RWPE1 (cell line): ENCODE measurements around the gene EIPR1.

ENCODE experiments used
- CTCF ChIA-PET: fragments of 350-600 bp; sonication (Branson Sonifier 250); formaldehyde crosslinking; extraction: SDS; loops from one replicate; lab custom pipeline; 2021; lab: Yijun Ruan, JAX
- POLR2A ChIA-PET: fragments of 400-600 bp; formaldehyde crosslinking; extraction: SDS; loops from one replicate; lab custom pipeline; 2020; ENCODE audit warnings: antibody characterized with exemption; ENCODE audit not compliant: low non-redundant PET; lab: Yijun Ruan, JAX
- DNase-seq: peaks from one replicate; pipeline ENCODE4 v3.0.0; 2012; ENCODE audit warnings: low spot score
- H3K27ac ChIP-seq: fragments of 450-650 bp; 2 replicates; pipeline ENCODE4 v1.5.1; 2017
- CTCF ChIP-seq: fragments of 450-650 bp; conservative IDR thresholded peaks from 2 replicates; pipeline ENCODE4 v1.5.1; 2017; ENCODE audit warnings: low read depth, mild to moderate bottlenecking

EIPR1 gene

GRCh38 chr2:3283206-3283605 is 94.4 kb downstream of the EIPR1 start:
- no peak for TF ChIP-seq CTCF
- POLR2A ChIA-PET: no interaction called here
- CTCF ChIA-PET: no interaction called here
- H3K27ac ChIP-seq: peak overlapping the region; percentile 61; the same call in 1 of the 2 replicates
- DNase-seq: no peak

GRCh38 chr2:3282056-3282998 is 95.3 kb downstream of the EIPR1 start:
- ChIA-PET CTCF (no interaction called here), POLR2A (no interaction called here)
- peak overlapping the region; percentile 61 for H3K27ac ChIP-seq
- DNase-seq: peak; percentile 32
- no peak for TF ChIP-seq CTCF

GRCh38 chr2:3280683-3281520 is 96.7 kb downstream of the EIPR1 start:
- TF ChIP-seq CTCF: no peak
- H3K27ac ChIP-seq: no peak overlapping the region
- no peak for DNase-seq
- ChIA-PET CTCF (no interaction called here), POLR2A (no interaction called here)

GRCh38 chr2:3280197-3280596 is 97.4 kb downstream of the EIPR1 start:
- POLR2A ChIA-PET: no interaction called here
- CTCF ChIA-PET: no interaction called here

GRCh38 chr2:3279236-3279960 is 98.2 kb downstream of the EIPR1 start:
- DNase-seq: no peak
- POLR2A ChIA-PET: no interaction called here
- TF ChIP-seq CTCF: no peak
- no peak overlapping the region for H3K27ac ChIP-seq
- CTCF ChIA-PET: no interaction called here

More at GRCh38 chr2:3280197-3280596, 97.4 kb downstream of the EIPR1 start:
- TF ChIP-seq CTCF: no peak
- DNase-seq: no peak
- no peak overlapping the region for H3K27ac ChIP-seq
